DND-41 (cell line): ENCODE data around the gene RGL1.

Experiments used
- ATAC-seq: fragments of 200-7000 bp; cut with Tn5 transposase; 3 replicates; pipeline ENCODE4 v1.9.1; 2021; ENCODE audit warnings: low read depth; ENCODE audit not compliant: insufficient read depth
- DNase-seq: peaks from one replicate; pipeline ENCODE4 v3.0.0-alpha.2; 2020
- H2AFZ ChIP-seq: 2 replicates; pipeline ENCODE4 v1.6.0; 2012; ENCODE audit warnings: low read depth, low read length
- H3K27ac ChIP-seq: 2 replicates; pipeline ENCODE4 v1.5.1; 2012; ENCODE audit warnings: low read length, inconsistent platforms
- H3K27me3 ChIP-seq: fragments of 200-600 bp; sonication (generic); 2 replicates; pipeline ENCODE4 v1.6.0; 2012; ENCODE audit warnings: low read length, mild to moderate bottlenecking, inconsistent platforms; ENCODE audit not compliant: insufficient read depth, poor library complexity
- H3K36me3 ChIP-seq: 2 replicates; pipeline ENCODE4 v1.5.1; 2012; ENCODE audit warnings: low read length, inconsistent platforms; ENCODE audit not compliant: insufficient read depth
- H3K4me1 ChIP-seq: 2 replicates; pipeline ENCODE4 v1.5.1; 2012; ENCODE audit warnings: mild to moderate bottlenecking, low read length; ENCODE audit not compliant: insufficient read depth
- H3K4me2 ChIP-seq: 2 replicates; pipeline ENCODE4 v1.6.0; 2012; ENCODE audit warnings: mild to moderate bottlenecking, moderate library complexity, low read length, inconsistent platforms; ENCODE audit not compliant: insufficient read depth
- H3K4me3 ChIP-seq, 2 experiments: fragments of 200-600 bp in 1 of 2; shearing (Covaris generic) in 1 of 2; 2 replicates each; pipeline ENCODE4 v1.5.1; 2012 to 2016; ENCODE audit warnings: inconsistent platforms in 2 of 2, low read length in 2 of 2, mild to moderate bottlenecking in 2 of 2, low read depth in 1 of 2, moderate library complexity in 1 of 2
- H3K79me2 ChIP-seq: 2 replicates; pipeline ENCODE4 v1.6.0; 2012; ENCODE audit warnings: low read length, inconsistent platforms; ENCODE audit not compliant: insufficient read depth
- H3K9ac ChIP-seq: 2 replicates; pipeline ENCODE4 v1.6.0; 2012; ENCODE audit warnings: low read depth, mild to moderate bottlenecking, inconsistent platforms, low read length, moderate library complexity
- H3K9me3 ChIP-seq: 2 replicates; pipeline ENCODE4 v1.5.1; 2012; ENCODE audit warnings: low read length, moderate library complexity, mild to moderate bottlenecking, inconsistent platforms; ENCODE audit not compliant: insufficient read depth, severe bottlenecking
- H4K20me1 ChIP-seq: 2 replicates; pipeline ENCODE4 v1.6.0; 2012; ENCODE audit warnings: low read length; ENCODE audit not compliant: insufficient read depth
- CTCF ChIP-seq: IDR thresholded peaks from 2 replicates; pipeline ENCODE4 v1.5.1; 2012; ENCODE audit warnings: borderline replicate concordance, low read length, moderate library complexity, mild to moderate bottlenecking; ENCODE audit not compliant: poor library complexity, severe bottlenecking; ENCODE audit errors: extremely low read depth
- EZH2 ChIP-seq: IDR thresholded peaks from 3 replicates; pipeline ENCODE4 v1.6.1; 2012; ENCODE audit warnings: borderline replicate concordance, low read depth, mild to moderate bottlenecking, moderate library complexity, low read length, inconsistent platforms; ENCODE audit not compliant: severe bottlenecking

The RGL1 gene

GRCh38 chr1:183821889-183822611, 17.1 kb downstream of the RGL1 start:
- no peak overlapping the region for H3K27ac ChIP-seq
- no peaks in the 10 kb centered on the region for H3K9me3 ChIP-seq
- H3K36me3 ChIP-seq: no peaks in the 10 kb centered on the region
- no peak overlapping the region for H3K4me2 ChIP-seq
- H3K79me2 ChIP-seq: no peaks in the 10 kb centered on the region
- no peak for ATAC-seq
- no peak overlapping the region for H2AFZ ChIP-seq
- no peak for TF ChIP-seq CTCF
- TF ChIP-seq EZH2: no peak
- no peak overlapping the region for H3K4me3 ChIP-seq
- H3K27me3 ChIP-seq: no peaks in the 10 kb centered on the region
- H3K9ac ChIP-seq: no peak overlapping the region
- no peaks in the 10 kb centered on the region for H3K4me1 ChIP-seq
- H4K20me1 ChIP-seq: no peaks in the 10 kb centered on the region
- DNase-seq: no peak

- Histone ChIP-seq H3K79me2 (no peaks in the 10 kb centered on the region), H3K4me2 (no peak overlapping the region), H3K27ac (no peak overlapping the region), H3K27me3 (no peaks in the 10 kb centered on the region), H4K20me1 (no peaks in the 10 kb centered on the region), H3K4me3 (no peak overlapping the region), H3K36me3 (no peaks in the 10 kb centered on the region), H3K9me3 (no peaks in the 10 kb centered on the region), H3K4me1 (no peaks in the 10 kb centered on the region), H3K9ac (no peak overlapping the region), H2AFZ (no peak overlapping the region)
- no peak for ATAC-seq
- DNase-seq: no peak
- TF ChIP-seq CTCF (no peak), EZH2 (no peak)
Observed at GRCh38 chr1:183824291-183824690, 19.4 kb downstream of the RGL1 start.

GRCh38 chr1:183827801-183828200, 22.9 kb downstream of the RGL1 start:
- no peaks in the 10 kb centered on the region for H3K36me3 ChIP-seq
- H3K27me3 ChIP-seq: peaks cover 3% of the 10 kb centered on the region
- no peak overlapping the region for H3K4me3 ChIP-seq
- DNase-seq (no peak), ATAC-seq (no peak)
- no peak overlapping the region for H3K9ac ChIP-seq
- no peak overlapping the region for H3K27ac ChIP-seq
- no peak for TF ChIP-seq CTCF
- no peak for TF ChIP-seq EZH2
- no peaks in the 10 kb centered on the region for H3K9me3 ChIP-seq
- H3K79me2 ChIP-seq: no peaks in the 10 kb centered on the region
- no peak overlapping the region for H2AFZ ChIP-seq
- no peak overlapping the region for H3K4me2 ChIP-seq
- no peaks in the 10 kb centered on the region for H4K20me1 ChIP-seq
- no peaks in the 10 kb centered on the region for H3K4me1 ChIP-seq

GRCh38 chr1:183830389-183830788, 25.5 kb downstream of the RGL1 start:
- H3K27me3 ChIP-seq: peaks cover 3% of the 10 kb centered on the region
- DNase-seq: no peak
- H3K9ac ChIP-seq: no peak overlapping the region
- no peak overlapping the region for H3K4me2 ChIP-seq
- no peaks in the 10 kb centered on the region for H3K36me3 ChIP-seq
- H3K9me3 ChIP-seq: no peaks in the 10 kb centered on the region
- no peak overlapping the region for H3K4me3 ChIP-seq
- no peak for ATAC-seq
- H4K20me1 ChIP-seq: no peaks in the 10 kb centered on the region
- TF ChIP-seq CTCF: no peak
- TF ChIP-seq EZH2: no peak
- no peak overlapping the region for H2AFZ ChIP-seq
- no peak overlapping the region for H3K27ac ChIP-seq
- H3K79me2 ChIP-seq: no peaks in the 10 kb centered on the region
- no peaks in the 10 kb centered on the region for H3K4me1 ChIP-seq
